ENCODE results near the gene FUT7.

DNA sequence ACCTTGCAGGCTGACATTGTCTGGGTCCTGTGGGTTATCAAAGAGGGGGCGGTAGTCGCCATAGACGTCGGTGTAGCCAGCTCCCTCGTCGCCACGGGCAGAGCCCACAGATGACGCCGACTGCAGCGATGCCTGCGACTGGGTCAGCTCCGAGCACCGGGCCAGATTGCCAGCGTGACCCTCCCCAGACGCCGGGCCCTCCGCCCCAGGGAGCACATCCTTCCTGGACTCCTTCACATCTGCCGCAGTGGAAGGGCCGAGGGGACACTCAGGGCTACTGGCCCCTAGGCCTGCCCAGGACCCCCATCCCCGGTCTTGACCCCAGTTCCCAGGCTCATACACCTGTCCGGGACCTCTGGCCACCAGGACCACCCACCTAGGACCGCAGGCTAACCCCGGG, 17.7 kb downstream of the FUT7 start:
- no peak for TF ChIP-seq MIER2 (CRISPR knock-in tag; IDR thresholded peaks at IDR 0.05)
- no peak for TF ChIP-seq TBL1XR1 (IDR thresholded peaks at IDR 0.05; ENCODE audit: borderline replicate concordance, low read length, partially characterized antibody)
- TF ChIP-seq TARDBP (CRISPR knock-in tag; IDR thresholded peaks at IDR 0.05) = no peak
- TF ChIP-seq ELF1 (CRISPR knock-in tag; IDR thresholded peaks at IDR 0.05) = no peak
- TF ChIP-seq, protein P1, sequence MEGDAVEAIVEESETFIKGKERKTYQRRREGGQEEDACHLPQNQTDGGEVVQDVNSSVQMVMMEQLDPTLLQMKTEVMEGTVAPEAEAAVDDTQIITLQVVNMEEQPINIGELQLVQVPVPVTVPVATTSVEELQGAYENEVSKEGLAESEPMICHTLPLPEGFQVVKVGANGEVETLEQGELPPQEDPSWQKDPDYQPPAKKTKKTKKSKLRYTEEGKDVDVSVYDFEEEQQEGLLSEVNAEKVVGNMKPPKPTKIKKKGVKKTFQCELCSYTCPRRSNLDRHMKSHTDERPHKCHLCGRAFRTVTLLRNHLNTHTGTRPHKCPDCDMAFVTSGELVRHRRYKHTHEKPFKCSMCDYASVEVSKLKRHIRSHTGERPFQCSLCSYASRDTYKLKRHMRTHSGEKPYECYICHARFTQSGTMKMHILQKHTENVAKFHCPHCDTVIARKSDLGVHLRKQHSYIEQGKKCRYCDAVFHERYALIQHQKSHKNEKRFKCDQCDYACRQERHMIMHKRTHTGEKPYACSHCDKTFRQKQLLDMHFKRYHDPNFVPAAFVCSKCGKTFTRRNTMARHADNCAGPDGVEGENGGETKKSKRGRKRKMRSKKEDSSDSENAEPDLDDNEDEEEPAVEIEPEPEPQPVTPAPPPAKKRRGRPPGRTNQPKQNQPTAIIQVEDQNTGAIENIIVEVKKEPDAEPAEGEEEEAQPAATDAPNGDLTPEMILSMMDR (CRISPR knock-in tag; IDR thresholded peaks at IDR 0.05) = no peak
- TF ChIP-seq ZNF672 (CRISPR knock-in tag; IDR thresholded peaks at IDR 0.05) = no peak
- TF ChIP-seq SSRP1 (CRISPR knock-in tag; IDR thresholded peaks at IDR 0.05) = no peak
- no peak for TF ChIP-seq SMAD1 (CRISPR knock-in tag; IDR thresholded peaks at IDR 0.05; ENCODE audit: borderline replicate concordance, low read depth)
- TF ChIP-seq YY1 (IDR thresholded peaks at IDR 0.05; ENCODE audit: insufficient read depth, insufficient replicate concordance, low read depth, low read length) = no peak
- no peak for TF ChIP-seq MAZ (IDR thresholded peaks at IDR 0.05; ENCODE audit: borderline replicate concordance, low read depth, low read length)
- no peak for TF ChIP-seq MAZ (CRISPR knock-in tag; IDR thresholded peaks at IDR 0.05; ENCODE audit: low read depth)
- TF ChIP-seq POGZ (CRISPR knock-in tag; IDR thresholded peaks at IDR 0.05) = no peak
- no peak for TF ChIP-seq SALL2 (CRISPR knock-in tag; IDR thresholded peaks at IDR 0.05)
